ENCODE measurements around the gene C16orf74. TPM values are rescaled to one million over a fixed set of nuclear protein-coding genes. Genes with fewer than 3 reads are reported as not detected.

C16orf74 gene
- total and polyA plus RNA-seq, 11 donors, result 0.53 to 4.1 (median 1.6) TPM

GRCh38 chr16:85746460-85747215 is 4.3 kb downstream of the C16orf74 start:
- Histone ChIP-seq H3K36me3 (no peaks in the 10 kb centered on the region), H3K4me1 (peaks cover 3 to 21% (median 14%) of the 10 kb centered on the region in 12 donors), H3K9me3 (no peaks in the 10 kb centered on the region), H3K27me3 (peaks cover 0 to 10% (median 0%) of the 10 kb centered on the region in 9 donors), H3K27ac (no peak overlapping the region), H3K4me3 (no peak overlapping the region)
- TF ChIP-seq POLR2A (IDR thresholded peaks at IDR 0.05) (no peak), CTCF (IDR thresholded peaks at IDR 0.05) (no peak)
- intact Hi-C loops (cut with DNase I), result no loop called here
- WGBS, 4 donors, result 69 to 81% (median 81%) methylated on average over 13 of the region's 13 CpGs
- DNase-seq (no peak), ATAC-seq (no peak)

- peaks cover 0 to 10% (median 0%) of the 10 kb centered on the region in 12 donors for H3K4me1 ChIP-seq
- no peak for ATAC-seq
Observed at GRCh38 chr16:85738923-85739715, 11.8 kb downstream of the C16orf74 start.

GRCh38 chr16:85736921-85737320 is 14.0 kb downstream of the C16orf74 start:
- ATAC-seq (no peak), DNase-seq (no peak)
- intact Hi-C loops (cut with DNase I), result no loop called here
- TF ChIP-seq CTCF (IDR thresholded peaks at IDR 0.05) (no peak), POLR2A (IDR thresholded peaks at IDR 0.05) (no peak)
- Histone ChIP-seq H3K4me3 (no peak overlapping the region), H3K4me1 (peaks cover 0 to 22% (median 0%) of the 10 kb centered on the region in 12 donors), H3K36me3 (no peaks in the 10 kb centered on the region), H3K27ac (no peak overlapping the region), H3K27me3 (no peaks in the 10 kb centered on the region), H3K9me3 (no peaks in the 10 kb centered on the region)
- 86 to 93% (median 89%) methylated on average over 8 to 9 of the region's 9 CpGs for WGBS, 4 donors

More at GRCh38 chr16:85738923-85739715, 11.8 kb downstream of the C16orf74 start:
- no peak for DNase-seq
- 69 to 81% (median 75%) methylated on average over 13 of the region's 13 CpGs for WGBS, 4 donors
- no peaks in the 10 kb centered on the region for H3K9me3 ChIP-seq
- no peak overlapping the region for H3K27ac ChIP-seq
- intact Hi-C loops (cut with DNase I), result no loop called here
- no peak overlapping the region for H3K4me3 ChIP-seq
- TF ChIP-seq CTCF (IDR thresholded peaks at IDR 0.05), result no peak
- TF ChIP-seq POLR2A (IDR thresholded peaks at IDR 0.05), result no peak
- H3K27me3 ChIP-seq, result no peaks in the 10 kb centered on the region
- no peaks in the 10 kb centered on the region for H3K36me3 ChIP-seq

GRCh38 chr16:85735946-85736345 is 14.9 kb downstream of the C16orf74 start:
- H3K4me3 ChIP-seq, result no peak overlapping the region
- no peak for TF ChIP-seq CTCF (IDR thresholded peaks at IDR 0.05)
- no peak for TF ChIP-seq POLR2A (IDR thresholded peaks at IDR 0.05)
- no peak overlapping the region for H3K27ac ChIP-seq
- DNase-seq (no peak), ATAC-seq (no peak)
- no peaks in the 10 kb centered on the region for H3K9me3 ChIP-seq
- no peaks in the 10 kb centered on the region for H3K36me3 ChIP-seq
- WGBS, 4 donors, result 62 to 77% (median 74%) methylated on average over 5 to 6 of the region's 6 CpGs
- H3K27me3 ChIP-seq, result no peaks in the 10 kb centered on the region
- intact Hi-C loops (cut with DNase I), result no loop called here
- H3K4me1 ChIP-seq, result peaks cover 0 to 22% (median 0%) of the 10 kb centered on the region in 12 donors
